ENCODE data around the gene KCNK1. TPM values are rescaled to one million over a fixed set of nuclear protein-coding genes. Genes with fewer than 3 reads are reported as not detected.
A peak's percentile ranks its signal among the peaks of the same experiment; 100 is the strongest.

Gene KCNK1
- total and polyA plus RNA-seq, 4 donors, result 2.5 to 12.3 (median 4.5) TPM

- TF ChIP-seq SP1 (IDR thresholded peaks at IDR 0.05) (peak; percentile 51), FOXA2 (IDR thresholded peaks at IDR 0.05) (no peak), RAD21 (IDR thresholded peaks at IDR 0.05) (peak; percentile 30 to 55), RXRA (IDR thresholded peaks at IDR 0.05) (peak; percentile 71 to 84), JUND (IDR thresholded peaks at IDR 0.05) (no peak), ZBTB33 (IDR thresholded peaks at IDR 0.05) (peak; percentile 6), NR2F2 (IDR thresholded peaks at IDR 0.05) (no peak), TAF1 (conservative IDR thresholded peaks at IDR 0.05) (no peak), ATF3 (IDR thresholded peaks at IDR 0.05) (no peak), HNF4G (IDR thresholded peaks at IDR 0.05) (peak; percentile 10), REST (IDR thresholded peaks at IDR 0.05) (peak; percentile 39), HNF4A (conservative IDR thresholded peaks at IDR 0.05) (peak; percentile 72 to 89)
- TF ChIP-seq, protein P1, sequence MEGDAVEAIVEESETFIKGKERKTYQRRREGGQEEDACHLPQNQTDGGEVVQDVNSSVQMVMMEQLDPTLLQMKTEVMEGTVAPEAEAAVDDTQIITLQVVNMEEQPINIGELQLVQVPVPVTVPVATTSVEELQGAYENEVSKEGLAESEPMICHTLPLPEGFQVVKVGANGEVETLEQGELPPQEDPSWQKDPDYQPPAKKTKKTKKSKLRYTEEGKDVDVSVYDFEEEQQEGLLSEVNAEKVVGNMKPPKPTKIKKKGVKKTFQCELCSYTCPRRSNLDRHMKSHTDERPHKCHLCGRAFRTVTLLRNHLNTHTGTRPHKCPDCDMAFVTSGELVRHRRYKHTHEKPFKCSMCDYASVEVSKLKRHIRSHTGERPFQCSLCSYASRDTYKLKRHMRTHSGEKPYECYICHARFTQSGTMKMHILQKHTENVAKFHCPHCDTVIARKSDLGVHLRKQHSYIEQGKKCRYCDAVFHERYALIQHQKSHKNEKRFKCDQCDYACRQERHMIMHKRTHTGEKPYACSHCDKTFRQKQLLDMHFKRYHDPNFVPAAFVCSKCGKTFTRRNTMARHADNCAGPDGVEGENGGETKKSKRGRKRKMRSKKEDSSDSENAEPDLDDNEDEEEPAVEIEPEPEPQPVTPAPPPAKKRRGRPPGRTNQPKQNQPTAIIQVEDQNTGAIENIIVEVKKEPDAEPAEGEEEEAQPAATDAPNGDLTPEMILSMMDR (IDR thresholded peaks at IDR 0.05; ENCODE audit: low read depth, low read length, missing input control), result no peak
- Histone ChIP-seq H3K27ac (ENCODE audit: low read depth in 1 of 2, low read length in 2 of 2) (peak overlapping the region; percentile 77 to 95), H3K4me1 (ENCODE audit: control insufficient read depth in 4 of 4, insufficient read depth in 4 of 4, low read length in 3 of 4) (peaks cover 0 to 15% (median 14%) of the 10 kb centered on the region in 4 donors), H3K36me3 (ENCODE audit: control insufficient read depth in 4 of 4, insufficient read depth in 3 of 4, low read depth in 1 of 4, low read length in 3 of 4) (no peaks in the 10 kb centered on the region), H3K9ac (ENCODE audit: low read depth in 1 of 2, low read length in 2 of 2) (peak overlapping the region in 1 of 2 donors; percentile 43), H3K9me3 (ENCODE audit: control insufficient read depth in 4 of 4, low read length in 3 of 4) (no peaks in the 10 kb centered on the region), H3K4me3 (ENCODE audit: low read depth in 1 of 3, low read length in 3 of 3) (peak overlapping the region in 1 of 3 donors; percentile 27), H3K27me3 (ENCODE audit: control insufficient read depth in 4 of 4, insufficient read depth in 4 of 4, low read length in 3 of 4) (no peaks in the 10 kb centered on the region)
- DNase-seq (ENCODE audit: low spot score), result peak; percentile 42
- 34% methylated on average over 6 of the region's 6 CpGs for WGBS
These were observed 58.8 kb downstream of the KCNK1 start for GRCh38 chr1:233672732-233673131.

GRCh38 chr1:233673261-233673946 lies 59.5 kb downstream of the KCNK1 start:
- no peaks in the 10 kb centered on the region for H3K27me3 ChIP-seq (ENCODE audit: control insufficient read depth in 4 of 4, insufficient read depth in 4 of 4, low read length in 3 of 4)
- DNase-seq (ENCODE audit: low spot score), result no peak
- peaks cover 0 to 15% (median 14%) of the 10 kb centered on the region in 4 donors for H3K4me1 ChIP-seq (ENCODE audit: control insufficient read depth in 4 of 4, insufficient read depth in 4 of 4, low read length in 3 of 4)
- H3K4me3 ChIP-seq (ENCODE audit: low read depth in 1 of 3, low read length in 3 of 3), result peak overlapping the region in 1 of 3 donors; percentile 27
- H3K9me3 ChIP-seq (ENCODE audit: control insufficient read depth in 4 of 4, low read length in 3 of 4), result no peaks in the 10 kb centered on the region
- no peaks in the 10 kb centered on the region for H3K36me3 ChIP-seq (ENCODE audit: control insufficient read depth in 4 of 4, insufficient read depth in 3 of 4, low read depth in 1 of 4, low read length in 3 of 4)
- WGBS, result 25% methylated on average over 8 of the region's 8 CpGs
- peak overlapping the region; percentile 77 to 95 for H3K27ac ChIP-seq (ENCODE audit: low read depth in 1 of 2, low read length in 2 of 2)
- peak overlapping the region in 1 of 2 donors; percentile 20 for H3K9ac ChIP-seq (ENCODE audit: low read depth in 1 of 2, low read length in 2 of 2)
- no peak for TF ChIP-seq FOXA2 (IDR thresholded peaks at IDR 0.05)
- peak in 1 of 2 donors; percentile 16 for TF ChIP-seq GABPA (IDR thresholded peaks at IDR 0.05 in 1 of 2, conservative IDR thresholded peaks at IDR 0.05 in 1 of 2)
- TF ChIP-seq TAF1 (conservative IDR thresholded peaks at IDR 0.05), result no peak
- no peak for TF ChIP-seq EGR1 (IDR thresholded peaks at IDR 0.05; ENCODE audit: low read depth in 2 of 2)
- peak in 1 of 2 donors; percentile 31 for TF ChIP-seq JUND (IDR thresholded peaks at IDR 0.05)
- no peak for TF ChIP-seq ZBTB33 (IDR thresholded peaks at IDR 0.05)
- no peak for TF ChIP-seq YY1 (IDR thresholded peaks at IDR 0.05)
- TF ChIP-seq ATF3 (IDR thresholded peaks at IDR 0.05), result no peak
- TF ChIP-seq NR2F2 (IDR thresholded peaks at IDR 0.05), result no peak
- peak; percentile 75 for TF ChIP-seq SP1 (IDR thresholded peaks at IDR 0.05)
- TF ChIP-seq RXRA (IDR thresholded peaks at IDR 0.05), result peak in 1 of 2 donors; percentile 28
- no peak for TF ChIP-seq FOXA1 (IDR thresholded peaks at IDR 0.05)

Measured in liver (tissue), 9 donors.